CD4-positive, alpha-beta T cell treated with Interleukin-6 at 100 ng/mL for 8 hours (primary cell): Measurements from ENCODE around the gene SCN5A.

Experiments used
- DNase-seq: peaks from one replicate; pipeline ENCODE4 v3.0.0-alpha.2; 2020; ENCODE audit warnings: mixed read lengths, low spot score

SCN5A gene

GRCh38 chr3:38649500-38650247 is at the start of gene SCN5A:
TSS of gene SCN5A (minus strand) at chr3:38649687. CDS start at chr3:38633307, 16,380 bp downstream.
- peak; percentile 68 for DNase-seq

GRCh38 chr3:38698760-38699159 is 49.3 kb upstream of the SCN5A start:
- no peak for DNase-seq

- no peak for DNase-seq
These were observed 48.6 kb upstream of the SCN5A start for GRCh38 chr3:38698061-38698460.

- no peak for DNase-seq
These were observed 46.5 kb upstream of the SCN5A start for GRCh38 chr3:38696034-38696433.

GRCh38 chr3:38690185-38690584 is 40.7 kb upstream of the SCN5A start:
- no peak for DNase-seq

- no peak for DNase-seq
These were observed 40.3 kb upstream of the SCN5A start for GRCh38 chr3:38689774-38690173.

- DNase-seq: no peak
These were observed 39.9 kb upstream of the SCN5A start for GRCh38 chr3:38689346-38689745.

GRCh38 chr3:38687321-38687720 is 37.8 kb upstream of the SCN5A start:
- DNase-seq: no peak

- DNase-seq: no peak
These were observed 35.1 kb upstream of the SCN5A start for GRCh38 chr3:38684546-38684945.

GRCh38 chr3:38669668-38670067 is 20.2 kb upstream of the SCN5A start:
- no peak for DNase-seq

GRCh38 chr3:38662544-38662943 is 13.1 kb upstream of the SCN5A start:
- DNase-seq: no peak

GRCh38 chr3:38658841-38659240 is 9.4 kb upstream of the SCN5A start:
- no peak for DNase-seq

- no peak for DNase-seq
These were observed 7.9 kb upstream of the SCN5A start for GRCh38 chr3:38657369-38657768.

- DNase-seq: peak; percentile 20
These were observed 6.3 kb upstream of the SCN5A start for GRCh38 chr3:38655708-38656300.

GRCh38 chr3:38653685-38654537 is 4.4 kb upstream of the SCN5A start:
- DNase-seq: no peak

GRCh38 chr3:38652934-38653333 is 3.4 kb upstream of the SCN5A start:
- DNase-seq: no peak

GRCh38 chr3:38651153-38651789 is 1.8 kb upstream of the SCN5A start:
- peak; percentile 73 for DNase-seq

GRCh38 chr3:38650248-38650951 is 913 bp upstream of the SCN5A start:
- no peak for DNase-seq

- DNase-seq: no peak
These were observed 608 bp downstream of the SCN5A start for GRCh38 chr3:38648659-38649499.

GRCh38 chr3:38648024-38648658 is 1.3 kb downstream of the SCN5A start:
- no peak for DNase-seq
